HepG2 (cell line): ENCODE measurements around the gene TROAP. TPM values are rescaled to one million over a fixed set of nuclear protein-coding genes. Genes with fewer than 3 reads are reported as not detected.

Experiments used
- EHMT2 ChIP-seq: fragments of 200-600 bp; sonication (generic); IDR thresholded peaks from 2 replicates; pipeline ENCODE4 v1.7.0; 2017; ENCODE audit warnings: antibody characterized with exemption, low read depth, low read length, borderline replicate concordance
- GATA4 ChIP-seq: sonication (generic); IDR thresholded peaks from 2 replicates; pipeline ENCODE4 v1.6.1; 2016; ENCODE audit warnings: antibody characterized with exemption, low read depth, borderline replicate concordance
- GTF3A ChIP-seq: sonication (generic); formaldehyde crosslinking; conservative IDR thresholded peaks from 2 replicates; pipeline ENCODE4 v1.4.0; 2020; ENCODE audit warnings: mild to moderate bottlenecking, missing genetic modification reagents
- KLF15 ChIP-seq: sonication (generic); formaldehyde crosslinking; IDR thresholded peaks from 2 replicates; pipeline ENCODE4 v1.8.1; 2023; ENCODE audit warnings: borderline replicate concordance, mild to moderate bottlenecking, inconsistent platforms, missing genetic modification reagents, mixed read lengths
- MAFK ChIP-seq, 2 experiments: IDR thresholded peaks in 1 of 2; conservative IDR thresholded peaks in 1 of 2; 2 replicates each; pipeline ENCODE4 v1.6.1; 2011; ENCODE audit warnings: improper control_type of control experiment in 2 of 2, low read length in 2 of 2
- MTERF4 ChIP-seq: sonication (generic); formaldehyde crosslinking; IDR thresholded peaks from 2 replicates; pipeline ENCODE4 v1.8.0; 2023; ENCODE audit warnings: mild to moderate bottlenecking, missing genetic modification reagents
- MXD3 ChIP-seq: IDR thresholded peaks from 2 replicates; pipeline ENCODE4 v1.6.1; 2016; ENCODE audit warnings: mild to moderate bottlenecking, missing biosample characterization, missing genetic modification reagents
- RBM22 ChIP-seq: fragments of 200-400 bp; formaldehyde crosslinking; optimal IDR thresholded peaks from 2 replicates; pipeline ENCODE3; 2017; ENCODE audit warnings: mild to moderate bottlenecking, low read length, moderate library complexity
- SUZ12 ChIP-seq: fragments of 150-350 bp; IDR thresholded peaks from 2 replicates; pipeline ENCODE4 v1.6.1; 2014; ENCODE audit warnings: low read depth, low read length
- TAF1 ChIP-seq: sonication (generic); formaldehyde crosslinking; IDR thresholded peaks from 2 replicates; pipeline ENCODE4 v1.4.0; 2020; ENCODE audit warnings: missing genetic modification reagents
- THYN1 ChIP-seq: sonication (generic); formaldehyde crosslinking; IDR thresholded peaks from 2 replicates; pipeline ENCODE4 v1.8.1; 2023; ENCODE audit warnings: low read depth, mild to moderate bottlenecking, moderate library complexity, missing genetic modification reagents, borderline replicate concordance
- TOE1 ChIP-seq: sonication (generic); formaldehyde crosslinking; IDR thresholded peaks from 2 replicates; pipeline ENCODE4 v1.4.0; 2020; ENCODE audit warnings: mild to moderate bottlenecking, missing genetic modification reagents
- ZFP37 ChIP-seq: sonication (generic); formaldehyde crosslinking; IDR thresholded peaks from 2 replicates; pipeline ENCODE4 v1.4.0; 2020; ENCODE audit warnings: missing genetic modification reagents, borderline replicate concordance
- ZNF232 ChIP-seq: sonication (generic); formaldehyde crosslinking; IDR thresholded peaks from 2 replicates; pipeline ENCODE4 v1.4.0; 2020; ENCODE audit warnings: missing genetic modification reagents, borderline replicate concordance
- ZNF468 ChIP-seq: sonication (generic); formaldehyde crosslinking; IDR thresholded peaks from 2 replicates; pipeline ENCODE4 v1.8.0; 2022; ENCODE audit warnings: mild to moderate bottlenecking, moderate library complexity, missing genetic modification reagents
- ZNF513 ChIP-seq: sonication (generic); formaldehyde crosslinking; conservative IDR thresholded peaks from 2 replicates; pipeline ENCODE4 v1.5.0; 2020; ENCODE audit warnings: missing genetic modification reagents
- ZNF607 ChIP-seq: sonication (generic); formaldehyde crosslinking; IDR thresholded peaks from 2 replicates; pipeline ENCODE4 v1.5.1; 2020; ENCODE audit warnings: missing genetic modification reagents, mild to moderate bottlenecking, borderline replicate concordance
- ZNF670 ChIP-seq: sonication (generic); formaldehyde crosslinking; IDR thresholded peaks from 2 replicates; pipeline ENCODE4 v1.8.0; 2022; ENCODE audit warnings: mild to moderate bottlenecking, missing genetic modification reagents, borderline replicate concordance
- ZNF746 ChIP-seq: sonication (generic); formaldehyde crosslinking; IDR thresholded peaks from 2 replicates; pipeline ENCODE4 v1.8.0; 2022; ENCODE audit warnings: mild to moderate bottlenecking, missing genetic modification reagents
- ZNF788 ChIP-seq: sonication (generic); formaldehyde crosslinking; IDR thresholded peaks from 2 replicates; pipeline ENCODE4 v1.5.0; 2020; ENCODE audit warnings: mild to moderate bottlenecking, missing genetic modification reagents, borderline replicate concordance
- polyA plus RNA-seq, 8 experiments: library from polyadenylated mRNA; depleted of rRNA in 3 of 8; stranded (reverse) in 7 of 8; unstranded in 1 of 8; fragments of >200 nt; fragmentation: Illumina TruSeq in 4 of 8; extraction: Trizol in 4 of 8; gene quantifications; 2 replicates each; pipeline versions ENCODE4 v1.2.1 to v1.2.3, GENCODE V29; 2011 to 2016; ENCODE audit warnings: low read depth in 4 of 8, missing spikeins in 1 of 8, mixed read lengths in 1 of 8; ENCODE audit not compliant: insufficient read depth in 1 of 8
- total RNA-seq, 5 experiments: library from RNA; depleted of rRNA; stranded (reverse); fragments of >200 nt; fragmentation: Illumina TruSeq; extraction: Trizol; gene quantifications; 2 replicates each; pipeline ENCODE4 v1.2.3, GENCODE V29; 2016; ENCODE audit warnings: low read depth in 1 of 5
- TF ChIP-seq, protein P1 (sequence below): sonication (generic); formaldehyde crosslinking; IDR thresholded peaks from 2 replicates; pipeline ENCODE4 v1.9.0; 2021; ENCODE audit warnings: missing genetic modification reagents, borderline replicate concordance
- TF ChIP-seq, protein P2 (sequence below): sonication (generic); formaldehyde crosslinking; IDR thresholded peaks from 2 replicates; pipeline ENCODE4 v1.4.0; 2020; ENCODE audit warnings: mild to moderate bottlenecking, low read depth, missing genetic modification reagents

TROAP gene
- total and polyA plus RNA-seq, 2 of the 13 experiments (the other 11 are each of a cell fraction or from before 2014, with no cell fraction given): 22.5 to 30.9 TPM

DNA sequence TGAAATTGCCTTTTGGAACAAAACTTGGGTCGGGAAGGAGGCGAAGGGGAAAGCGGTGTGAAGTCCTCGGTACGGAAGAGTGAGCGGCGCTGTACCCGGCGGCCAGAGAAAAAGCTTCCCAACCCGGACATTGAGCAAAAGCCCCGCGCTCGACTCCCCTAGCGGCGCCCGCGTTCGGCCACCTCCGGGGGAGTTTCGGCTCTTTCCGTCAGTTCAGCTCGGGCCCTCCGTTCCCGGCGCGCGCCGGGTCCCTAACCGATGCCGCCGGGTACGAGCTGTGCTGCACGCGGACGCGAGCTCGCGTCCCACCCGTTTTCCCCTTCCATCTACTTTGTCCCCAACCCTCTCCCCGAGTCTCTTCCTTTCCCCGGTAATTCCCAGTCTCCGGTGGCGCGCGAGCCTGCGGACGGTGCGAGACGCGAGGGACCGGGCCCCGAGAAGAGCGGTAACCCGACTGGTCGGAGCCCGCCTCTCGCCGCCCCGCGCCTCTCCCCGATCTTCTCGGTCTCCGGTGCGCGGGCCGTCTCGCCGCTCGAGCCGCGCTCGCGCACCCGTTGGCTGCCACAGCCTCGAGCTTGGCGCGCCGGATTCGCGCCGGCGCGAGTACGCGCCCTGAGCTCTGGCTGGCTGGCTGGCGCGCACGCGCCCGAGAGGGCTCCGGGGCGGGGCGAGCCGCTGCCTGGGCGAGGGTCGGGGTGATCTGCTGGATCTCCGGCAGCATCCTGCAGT is 43.8 kb downstream of the TROAP start (continued):
- TF ChIP-seq, protein P1, sequence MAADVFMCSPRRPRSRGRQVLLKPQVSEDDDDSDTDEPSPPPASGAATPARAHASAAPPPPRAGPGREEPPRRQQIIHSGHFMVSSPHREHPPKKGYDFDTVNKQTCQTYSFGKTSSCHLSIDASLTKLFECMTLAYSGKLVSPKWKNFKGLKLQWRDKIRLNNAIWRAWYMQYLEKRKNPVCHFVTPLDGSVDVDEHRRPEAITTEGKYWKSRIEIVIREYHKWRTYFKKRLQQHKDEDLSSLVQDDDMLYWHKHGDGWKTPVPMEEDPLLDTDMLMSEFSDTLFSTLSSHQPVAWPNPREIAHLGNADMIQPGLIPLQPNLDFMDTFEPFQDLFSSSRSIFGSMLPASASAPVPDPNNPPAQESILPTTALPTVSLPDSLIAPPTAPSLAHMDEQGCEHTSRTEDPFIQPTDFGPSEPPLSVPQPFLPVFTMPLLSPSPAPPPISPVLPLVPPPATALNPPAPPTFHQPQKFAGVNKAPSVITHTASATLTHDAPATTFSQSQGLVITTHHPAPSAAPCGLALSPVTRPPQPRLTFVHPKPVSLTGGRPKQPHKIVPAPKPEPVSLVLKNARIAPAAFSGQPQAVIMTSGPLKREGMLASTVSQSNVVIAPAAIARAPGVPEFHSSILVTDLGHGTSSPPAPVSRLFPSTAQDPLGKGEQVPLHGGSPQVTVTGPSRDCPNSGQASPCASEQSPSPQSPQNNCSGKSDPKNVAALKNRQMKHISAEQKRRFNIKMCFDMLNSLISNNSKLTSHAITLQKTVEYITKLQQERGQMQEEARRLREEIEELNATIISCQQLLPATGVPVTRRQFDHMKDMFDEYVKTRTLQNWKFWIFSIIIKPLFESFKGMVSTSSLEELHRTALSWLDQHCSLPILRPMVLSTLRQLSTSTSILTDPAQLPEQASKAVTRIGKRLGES: no peak
- TF ChIP-seq ZNF746 (CRISPR knock-in tag) (no peak), ZNF670 (no peak), SUZ12 (no peak), ZNF468 (CRISPR knock-in tag) (no peak), MAFK (conservative IDR thresholded peaks at IDR 0.05 in 1 of 2, IDR thresholded peaks at IDR 0.05 in 1 of 2; ENCODE audit: low read length in 2 of 2) (no peak), THYN1 (CRISPR knock-in tag) (no peak), EHMT2 (no peak), MTERF4 (CRISPR knock-in tag) (peak; percentile 62; the same call in 1 of the 2 replicates), TOE1 (CRISPR knock-in tag) (0 out of 2 replicates have a peak, but pooled peaks have one; percentile 53), ZNF513 (CRISPR knock-in tag) (no peak), KLF15 (CRISPR knock-in tag) (peak; percentile 24; the same call in 1 of the 2 replicates), ZNF232 (CRISPR knock-in tag) (no peak; the same call in 1 of the 2 replicates), MXD3 (CRISPR knock-in tag) (peak; percentile 40; the same call in 1 of the 2 replicates), ZNF788 (peak; percentile 58; the same call in 1 of the 2 replicates), RBM22 (no peak), TAF1 (CRISPR knock-in tag) (peak; percentile 64; the same call in 1 of the 2 replicates), GTF3A (CRISPR knock-in tag) (no peak), ZFP37 (CRISPR knock-in tag) (no peak), ZNF607 (CRISPR knock-in tag) (no peak), GATA4 (no peak)
- TF ChIP-seq, protein P2, sequence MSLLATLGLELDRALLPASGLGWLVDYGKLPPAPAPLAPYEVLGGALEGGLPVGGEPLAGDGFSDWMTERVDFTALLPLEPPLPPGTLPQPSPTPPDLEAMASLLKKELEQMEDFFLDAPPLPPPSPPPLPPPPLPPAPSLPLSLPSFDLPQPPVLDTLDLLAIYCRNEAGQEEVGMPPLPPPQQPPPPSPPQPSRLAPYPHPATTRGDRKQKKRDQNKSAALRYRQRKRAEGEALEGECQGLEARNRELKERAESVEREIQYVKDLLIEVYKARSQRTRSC (CRISPR knock-in tag): no peak
